Omental fat pad (tissue), 4 donors: ENCODE measurements around the gene PLXNA2. TPM values are rescaled to one million over a fixed set of nuclear protein-coding genes. Genes with fewer than 3 reads are reported as not detected.

Experiments used
- ATAC-seq: fragments of 150-250 bp; one replicate; pipeline ENCODE4 v1.9.1; 2016; ENCODE audit warnings: mild to moderate bottlenecking, moderate library complexity; ENCODE audit not compliant: low FRiP score
- DNase-seq: peaks from one replicate; pipeline ENCODE4 v3.0.0-alpha.2; 2019; ENCODE audit warnings: low spot score
- CTCF ChIP-seq, 3 donors: fragments of 450-650 bp; IDR thresholded peaks; one replicate each; pipeline ENCODE4 v1.5.1; 2016 to 2017; ENCODE audit warnings: antibody characterized with exemption in 3 of 3, mild to moderate bottlenecking in 3 of 3, moderate library complexity in 2 of 3
- total RNA-seq, 4 donors: library from RNA; depleted of rRNA; stranded (reverse); fragments of >200 nt; gene quantifications; one replicate each; pipeline ENCODE4 v1.1.0, GENCODE V29; 2016

Gene PLXNA2
- total RNA-seq, 4 donors from 2014 or later, result 21.7 to 67.9 (median 36.8) TPM

- DNase-seq (no peak), ATAC-seq (no peak)
- TF ChIP-seq CTCF (IDR thresholded peaks at IDR 0.05), result no peak
Observed at GRCh38 chr1:208175508-208175895, 68.7 kb downstream of the PLXNA2 start.

GRCh38 chr1:208174731-208175507 is 69.3 kb downstream of the PLXNA2 start:
- ATAC-seq, result no peak
- TF ChIP-seq CTCF (IDR thresholded peaks at IDR 0.05), result no peak
- DNase-seq, result no peak

GRCh38 chr1:208174200-208174599 is 70.0 kb downstream of the PLXNA2 start:
- TF ChIP-seq CTCF (IDR thresholded peaks at IDR 0.05), result no peak
- ATAC-seq (no peak), DNase-seq (no peak)

- ATAC-seq, result no peak
- no peak for TF ChIP-seq CTCF (IDR thresholded peaks at IDR 0.05)
- DNase-seq, result no peak
Observed at GRCh38 chr1:208173749-208174148, 70.4 kb downstream of the PLXNA2 start.

- DNase-seq (no peak), ATAC-seq (no peak)
- TF ChIP-seq CTCF (IDR thresholded peaks at IDR 0.05), result no peak
Observed at GRCh38 chr1:208172423-208173145, 71.6 kb downstream of the PLXNA2 start.

GRCh38 chr1:208171616-208172422 is 72.4 kb downstream of the PLXNA2 start:
- ATAC-seq (no peak), DNase-seq (no peak)
- TF ChIP-seq CTCF (IDR thresholded peaks at IDR 0.05), result no peak
